CD4-positive, CD25-positive, alpha-beta regulatory T cell (primary cell): ENCODE measurements around the gene MAP1LC3B2. TPM values are rescaled to one million over a fixed set of nuclear protein-coding genes. Genes with fewer than 3 reads are reported as not detected.

Experiments
- ATAC-seq, 2 donors: fragments of 150-1000 bp; cut with Tn5 transposase; one replicate each; pipeline ENCODE4 v1.10.0; 2021; ENCODE audit warnings: low read depth in 2 of 2, moderate number of reproducible peaks in 2 of 2, moderate library complexity in 1 of 2
- DNase-seq, 3 donors: peaks; one replicate each; pipeline versions ENCODE4 v3.0.0 to v3.0.0-alpha.2; 2012 to 2022; ENCODE audit warnings: mixed read lengths in 1 of 3
- H3K27ac ChIP-seq: one replicate; pipeline ENCODE4 v1.7.0; 2013; ENCODE audit warnings: mild to moderate bottlenecking, low read length; ENCODE audit not compliant: insufficient read depth, poor library complexity, severe bottlenecking
- H3K27me3 ChIP-seq: one replicate; pipeline ENCODE4 v1.7.0; 2013; ENCODE audit warnings: low read length; ENCODE audit not compliant: control insufficient read depth, insufficient read depth
- H3K36me3 ChIP-seq: one replicate; pipeline ENCODE4 v1.7.0; 2013; ENCODE audit warnings: mild to moderate bottlenecking, low read length, moderate library complexity; ENCODE audit not compliant: control insufficient read depth, insufficient read depth
- H3K4me1 ChIP-seq: 2 replicates; pipeline ENCODE4 v1.7.0; 2013; ENCODE audit warnings: mild to moderate bottlenecking, low read length; ENCODE audit not compliant: insufficient read depth, control insufficient read depth, poor library complexity, severe bottlenecking
- H3K4me3 ChIP-seq: one replicate; pipeline ENCODE4 v1.7.0; 2013; ENCODE audit warnings: low read depth, mild to moderate bottlenecking, low read length, moderate library complexity
- H3K9me3 ChIP-seq, 2 experiments: 1 replicate in 1 of 2; 2 replicates in 1 of 2; pipeline ENCODE4 v1.7.0; 2013; ENCODE audit warnings: low read length in 2 of 2, mild to moderate bottlenecking in 1 of 2, moderate library complexity in 1 of 2; ENCODE audit not compliant: control insufficient read depth in 2 of 2
- H3K27ac Mint-ChIP-seq, 3 donors: one replicate each; pipeline ENCODE4 v1.8.0; 2020 to 2022; ENCODE audit warnings: mild to moderate bottlenecking in 3 of 3, mixed read lengths in 3 of 3, moderate library complexity in 2 of 3
- H3K27me3 Mint-ChIP-seq: one replicate; pipeline ENCODE4 v1.8.0; 2022; ENCODE audit warnings: mild to moderate bottlenecking, mixed read lengths
- H3K36me3 Mint-ChIP-seq: one replicate; pipeline ENCODE4 v1.8.0; 2020; ENCODE audit warnings: mixed read lengths
- H3K4me1 Mint-ChIP-seq, 4 donors: one replicate each; pipeline ENCODE4 v1.8.0; 2020 to 2022; ENCODE audit warnings: mixed read lengths in 4 of 4, mild to moderate bottlenecking in 1 of 4
- H3K4me3 Mint-ChIP-seq, 4 donors: one replicate each; pipeline ENCODE4 v1.8.0; 2020 to 2022; ENCODE audit warnings: mild to moderate bottlenecking in 4 of 4, mixed read lengths in 4 of 4, moderate library complexity in 3 of 4
- H3K9me3 Mint-ChIP-seq, 7 donors: one replicate each; pipeline ENCODE4 v1.8.0; 2020 to 2022; ENCODE audit warnings: mixed read lengths in 7 of 7, mild to moderate bottlenecking in 3 of 7, moderate library complexity in 2 of 7
- polyA plus RNA-seq, 4 donors: library from polyadenylated mRNA; unstranded; fragments of 300-500 nt; fragmentation: Illumina TruSeq; gene quantifications; one replicate each; pipeline ENCODE4 v1.2.3, GENCODE V29; 2021
- total RNA-seq: library from RNA; stranded (reverse); gene quantifications from one replicate; pipeline ENCODE4 v1.2.3, GENCODE V29; 2022

The MAP1LC3B2 gene
- total and polyA plus RNA-seq, 5 donors from 2014 or later, result 2.2 to 14.2 (median 8.1) TPM

- Histone ChIP-seq H3K4me1 (no peaks in the 10 kb centered on the region), H3K27ac (no peak overlapping the region), H3K36me3 (no peaks in the 10 kb centered on the region), H3K27me3 (no peaks in the 10 kb centered on the region), H3K4me3 (no peak overlapping the region), H3K9me3 (no peaks in the 10 kb centered on the region)
- DNase-seq, result no peak
- H3K9me3 Mint-ChIP-seq, result no peaks in the 10 kb centered on the region
- H3K36me3 Mint-ChIP-seq, result no peaks in the 10 kb centered on the region
- H3K27me3 Mint-ChIP-seq, result peaks cover 10% of the 10 kb centered on the region
- H3K4me1 Mint-ChIP-seq, result peaks cover 0 to 6% (median 2%) of the 10 kb centered on the region in 4 donors
- ATAC-seq, result no peak
- no peak overlapping the region for H3K4me3 Mint-ChIP-seq
- H3K27ac Mint-ChIP-seq, result no peak overlapping the region
Measured at GRCh38 chr12:116606397-116606796, 47.2 kb downstream of the MAP1LC3B2 start.

- H3K27ac Mint-ChIP-seq, result no peak overlapping the region
- H3K4me1 Mint-ChIP-seq, result peaks cover 0 to 4% (median 0%) of the 10 kb centered on the region in 4 donors
- no peaks in the 10 kb centered on the region for H3K27me3 ChIP-seq
- no peaks in the 10 kb centered on the region for H3K36me3 Mint-ChIP-seq
- no peaks in the 10 kb centered on the region for H3K4me1 ChIP-seq
- H3K27me3 Mint-ChIP-seq, result peaks cover 10% of the 10 kb centered on the region
- no peaks in the 10 kb centered on the region for H3K36me3 ChIP-seq
- H3K4me3 Mint-ChIP-seq, result no peak overlapping the region
- H3K9me3 ChIP-seq, result no peaks in the 10 kb centered on the region
- H3K4me3 ChIP-seq, result no peak overlapping the region
- H3K9me3 Mint-ChIP-seq, result no peaks in the 10 kb centered on the region
- ATAC-seq, result no peak
- no peak for DNase-seq
- no peak overlapping the region for H3K27ac ChIP-seq
Measured at GRCh38 chr12:116607039-116607438, 47.9 kb downstream of the MAP1LC3B2 start.

- Mint-ChIP-seq H3K4me3 (no peak overlapping the region), H3K36me3 (no peaks in the 10 kb centered on the region), H3K27me3 (peaks cover 10% of the 10 kb centered on the region), H3K27ac (no peak overlapping the region), H3K4me1 (no peaks in the 10 kb centered on the region), H3K9me3 (peaks cover 0 to 1% (median 0%) of the 10 kb centered on the region in 7 donors)
- Histone ChIP-seq H3K27ac (no peak overlapping the region), H3K4me3 (no peak overlapping the region), H3K9me3 (no peaks in the 10 kb centered on the region), H3K36me3 (no peaks in the 10 kb centered on the region), H3K4me1 (no peaks in the 10 kb centered on the region), H3K27me3 (no peaks in the 10 kb centered on the region)
- DNase-seq (peak in 2 of 3 donors; percentile 8 to 34), ATAC-seq (no peak)
Measured at GRCh38 chr12:116609319-116610114, 50.3 kb downstream of the MAP1LC3B2 start.

GRCh38 chr12:116610971-116611541, 51.9 kb downstream of the MAP1LC3B2 start:
- Histone ChIP-seq H3K9me3 (no peaks in the 10 kb centered on the region), H3K27ac (no peak overlapping the region), H3K27me3 (no peaks in the 10 kb centered on the region), H3K4me3 (no peak overlapping the region), H3K4me1 (no peaks in the 10 kb centered on the region), H3K36me3 (no peaks in the 10 kb centered on the region)
- ATAC-seq (no peak), DNase-seq (no peak)
- Mint-ChIP-seq H3K9me3 (peaks cover 0 to 1% (median 0%) of the 10 kb centered on the region in 7 donors), H3K4me3 (no peak overlapping the region), H3K27me3 (peaks cover 10% of the 10 kb centered on the region), H3K4me1 (no peaks in the 10 kb centered on the region), H3K36me3 (no peaks in the 10 kb centered on the region), H3K27ac (peak overlapping the region in 2 of 3 donors; percentile 2 to 11)

GRCh38 chr12:116612436-116612835, 53.3 kb downstream of the MAP1LC3B2 start:
- no peaks in the 10 kb centered on the region for H3K27me3 ChIP-seq
- H3K9me3 ChIP-seq, result no peaks in the 10 kb centered on the region
- DNase-seq, result no peak
- H3K27ac ChIP-seq, result no peak overlapping the region
- no peaks in the 10 kb centered on the region for H3K36me3 Mint-ChIP-seq
- no peak overlapping the region for H3K27ac Mint-ChIP-seq
- peaks cover 10% of the 10 kb centered on the region for H3K27me3 Mint-ChIP-seq
- peaks cover 0 to 3% (median 0%) of the 10 kb centered on the region in 7 donors for H3K9me3 Mint-ChIP-seq
- H3K4me1 ChIP-seq, result no peaks in the 10 kb centered on the region
- H3K4me1 Mint-ChIP-seq, result no peaks in the 10 kb centered on the region
- H3K4me3 ChIP-seq, result no peak overlapping the region
- H3K4me3 Mint-ChIP-seq, result no peak overlapping the region
- ATAC-seq, result no peak
- no peaks in the 10 kb centered on the region for H3K36me3 ChIP-seq

- no peak for DNase-seq
- H3K4me3 Mint-ChIP-seq, result no peak overlapping the region
- H3K4me3 ChIP-seq, result no peak overlapping the region
- peak overlapping the region in 1 of 3 donors; percentile 17 for H3K27ac Mint-ChIP-seq
- H3K27ac ChIP-seq, result no peak overlapping the region
- H3K36me3 Mint-ChIP-seq, result no peaks in the 10 kb centered on the region
- no peaks in the 10 kb centered on the region for H3K4me1 Mint-ChIP-seq
- H3K36me3 ChIP-seq, result no peaks in the 10 kb centered on the region
- peaks cover 0 to 3% (median 0%) of the 10 kb centered on the region in 7 donors for H3K9me3 Mint-ChIP-seq
- H3K9me3 ChIP-seq, result peaks cover 0 to under 1% of the 10 kb centered on the region in 2 experiments
- H3K27me3 ChIP-seq, result no peaks in the 10 kb centered on the region
- no peak for ATAC-seq
- H3K4me1 ChIP-seq, result no peaks in the 10 kb centered on the region
- peaks cover 10% of the 10 kb centered on the region for H3K27me3 Mint-ChIP-seq
Measured at GRCh38 chr12:116613256-116613655, 54.1 kb downstream of the MAP1LC3B2 start.

GRCh38 chr12:116614194-116614915, 55.2 kb downstream of the MAP1LC3B2 start:
- no peaks in the 10 kb centered on the region for H3K4me1 ChIP-seq
- Mint-ChIP-seq H3K9me3 (peaks cover 0 to 3% (median 0%) of the 10 kb centered on the region in 7 donors), H3K4me3 (no peak overlapping the region), H3K27me3 (peaks cover 10% of the 10 kb centered on the region), H3K27ac (no peak overlapping the region), H3K36me3 (no peaks in the 10 kb centered on the region), H3K4me1 (no peaks in the 10 kb centered on the region)
- DNase-seq, result no peak
- no peaks in the 10 kb centered on the region for H3K36me3 ChIP-seq
- H3K4me3 ChIP-seq, result no peak overlapping the region
- H3K27me3 ChIP-seq, result no peaks in the 10 kb centered on the region
- no peak for ATAC-seq
- H3K9me3 ChIP-seq, result peaks cover 0 to 4% of the 10 kb centered on the region in 2 experiments
- H3K27ac ChIP-seq, result no peak overlapping the region
